ENCODE data around the gene AHSP.

AHSP gene

GRCh38 chr16:31505483-31505882 lies 22.2 kb upstream of the AHSP start:
- Histone ChIP-seq H3K9me3 (ENCODE audit: control extremely low read depth in 1 of 5, control insufficient read depth in 4 of 5, insufficient read depth in 2 of 5, low read depth in 1 of 5, low read length in 4 of 5) (no peaks in the 10 kb centered on the region), H3K4me1 (ENCODE audit: control extremely low read depth in 1 of 4, control insufficient read depth in 4 of 4, insufficient read depth in 4 of 4, low read length in 3 of 4) (peaks cover 30 to 59% (median 50%) of the 10 kb centered on the region in 4 experiments), H3K27me3 (replicated peaks in 2 of 5; ENCODE audit: control insufficient read depth in 4 of 5, insufficient read depth in 5 of 5, low read length in 4 of 5) (no peaks in the 10 kb centered on the region), H3K27ac (ENCODE audit: insufficient read depth in 1 of 2, low read depth in 1 of 2, low read length in 2 of 2, poor library complexity in 1 of 2, severe bottlenecking in 2 of 2) (peak overlapping the region in 1 of 2 experiments; percentile 57), H3K36me3 (ENCODE audit: control insufficient read depth in 4 of 4, insufficient read depth in 4 of 4, low read length in 3 of 4) (peaks cover 0 to 8% (median 1%) of the 10 kb centered on the region in 4 experiments), H3K4me3 (ENCODE audit: control insufficient read depth in 1 of 7, extremely low read depth in 1 of 7, insufficient read depth in 4 of 7, low read depth in 2 of 7, low read length in 6 of 7) (peak overlapping the region in 1 of 7 experiments; percentile 8)
- 22% methylated on average over 3 of the region's 4 CpGs for WGBS (ENCODE audit: insufficient coverage)
- POLR2A ChIA-PET = no interaction called here
- DNase-seq = peak in 2 of 3 donors; percentile 43 to 59
- CTCF ChIA-PET = interaction anchor here (1.1 to 2.7 kb wide), 2 partner anchors 30 to 190 kb away, joined by 3 to 10 read pairs; no protein-coding TSS in a partner anchor

GRCh38 chr16:31507617-31507928 lies 20.1 kb upstream of the AHSP start:
- Histone ChIP-seq H3K4me1 (ENCODE audit: control extremely low read depth in 1 of 4, control insufficient read depth in 4 of 4, insufficient read depth in 4 of 4, low read length in 3 of 4) (peaks cover 30 to 59% (median 50%) of the 10 kb centered on the region in 4 experiments), H3K36me3 (ENCODE audit: control insufficient read depth in 4 of 4, insufficient read depth in 4 of 4, low read length in 3 of 4) (peaks cover 0 to under 1% (median 0%) of the 10 kb centered on the region in 4 experiments), H3K4me3 (ENCODE audit: control insufficient read depth in 1 of 7, extremely low read depth in 1 of 7, insufficient read depth in 4 of 7, low read depth in 2 of 7, low read length in 6 of 7) (peak overlapping the region; percentile 72 to 94 (median 91)), H3K27me3 (replicated peaks in 2 of 5; ENCODE audit: control insufficient read depth in 4 of 5, insufficient read depth in 5 of 5, low read length in 4 of 5) (no peaks in the 10 kb centered on the region), H3K9me3 (ENCODE audit: control extremely low read depth in 1 of 5, control insufficient read depth in 4 of 5, insufficient read depth in 2 of 5, low read depth in 1 of 5, low read length in 4 of 5) (peaks cover 0 to 4% (median 0%) of the 10 kb centered on the region in 5 experiments), H3K27ac (ENCODE audit: insufficient read depth in 1 of 2, low read depth in 1 of 2, low read length in 2 of 2, poor library complexity in 1 of 2, severe bottlenecking in 2 of 2) (peak overlapping the region; percentile 89 to 94)
- ChIA-PET POLR2A (interaction anchor here (0.6 to 1.4 kb wide), 6 partner anchors 10 to 188 kb away, joined by 3 to 5 read pairs (median 4); partner anchors contain the start of gene ARMC5), CTCF (interaction anchor here (0.8 to 2.7 kb wide), 7 partner anchors 11 to 361 kb away, joined by 4 to 10 read pairs (median 4); no protein-coding TSS in a partner anchor)
- 8% methylated on average over 7 of the region's 12 CpGs for WGBS (ENCODE audit: insufficient coverage)
- no peak for DNase-seq

- POLR2A ChIA-PET = interaction anchor here (1.1 to 1.4 kb wide), 5 partner anchors 21 to 188 kb away, joined by 3 to 5 read pairs (median 4); partner anchors contain the start of gene ARMC5
- Histone ChIP-seq H3K4me3 (ENCODE audit: control insufficient read depth in 1 of 7, extremely low read depth in 1 of 7, insufficient read depth in 4 of 7, low read depth in 2 of 7, low read length in 6 of 7) (peak within 1 kb of the TSS; percentile 72 to 94 (median 91)), H3K9me3 (ENCODE audit: control extremely low read depth in 1 of 5, control insufficient read depth in 4 of 5, insufficient read depth in 2 of 5, low read depth in 1 of 5, low read length in 4 of 5) (peaks cover 0 to 4% (median 0%) of the 10 kb centered on the region in 5 experiments), H3K27me3 (replicated peaks in 2 of 5; ENCODE audit: control insufficient read depth in 4 of 5, insufficient read depth in 5 of 5, low read length in 4 of 5) (no peaks in the 10 kb centered on the region), H3K27ac (ENCODE audit: insufficient read depth in 1 of 2, low read depth in 1 of 2, low read length in 2 of 2, poor library complexity in 1 of 2, severe bottlenecking in 2 of 2) (peak within 1 kb of the TSS; percentile 89 to 94), H3K36me3 (ENCODE audit: control insufficient read depth in 4 of 4, insufficient read depth in 4 of 4, low read length in 3 of 4) (no peaks in the 10 kb centered on the region), H3K4me1 (ENCODE audit: control extremely low read depth in 1 of 4, control insufficient read depth in 4 of 4, insufficient read depth in 4 of 4, low read length in 3 of 4) (peaks cover 30 to 59% (median 50%) of the 10 kb centered on the region in 4 experiments)
- 0% methylated on average over 59 of the region's 65 CpGs for WGBS (ENCODE audit: insufficient coverage)
- DNase-seq = peak; percentile 82 to 93 (median 89)
- CTCF ChIA-PET = interaction anchor here (0.8 to 2.7 kb wide), 6 partner anchors 11 to 361 kb away, joined by 3 to 10 read pairs (median 4); no protein-coding TSS in a partner anchor
Measured at GRCh38 chr16:31507929-31508705, 19.6 kb upstream of the AHSP start, which contains the start of gene RUSF1. Gene RUSF1 (minus strand): TSS chr16:31508391. CDS start chr16:31508373, 18 bp downstream.

- no peaks in the 10 kb centered on the region for H3K36me3 ChIP-seq (ENCODE audit: control insufficient read depth in 4 of 4, insufficient read depth in 4 of 4, low read length in 3 of 4)
- no peaks in the 10 kb centered on the region for H3K27me3 ChIP-seq (replicated peaks in 2 of 5; ENCODE audit: control insufficient read depth in 4 of 5, insufficient read depth in 5 of 5, low read length in 4 of 5)
- DNase-seq = no peak
- CTCF ChIA-PET = interaction anchor here (0.8 to 1.9 kb wide), 4 partner anchors 12 to 360 kb away, joined by 3 to 6 read pairs (median 4); no protein-coding TSS in a partner anchor
- POLR2A ChIA-PET = interaction anchor here (1.1 to 1.4 kb wide), 3 partner anchors 20 to 187 kb away, joined by 3 to 5 read pairs (median 3); no protein-coding TSS in a partner anchor
- peak overlapping the region; percentile 89 to 94 for H3K27ac ChIP-seq (ENCODE audit: insufficient read depth in 1 of 2, low read depth in 1 of 2, low read length in 2 of 2, poor library complexity in 1 of 2, severe bottlenecking in 2 of 2)
- WGBS (ENCODE audit: insufficient coverage) = 24% methylated on average over 4 of the region's 6 CpGs
- peak overlapping the region; percentile 72 to 94 (median 91) for H3K4me3 ChIP-seq (ENCODE audit: control insufficient read depth in 1 of 7, extremely low read depth in 1 of 7, insufficient read depth in 4 of 7, low read depth in 2 of 7, low read length in 6 of 7)
- H3K4me1 ChIP-seq (ENCODE audit: control extremely low read depth in 1 of 4, control insufficient read depth in 4 of 4, insufficient read depth in 4 of 4, low read length in 3 of 4) = peaks cover 28 to 54% (median 48%) of the 10 kb centered on the region in 4 experiments
- H3K9me3 ChIP-seq (ENCODE audit: control extremely low read depth in 1 of 5, control insufficient read depth in 4 of 5, insufficient read depth in 2 of 5, low read depth in 1 of 5, low read length in 4 of 5) = peaks cover 0 to 4% (median 0%) of the 10 kb centered on the region in 5 experiments
Measured at GRCh38 chr16:31508706-31509195, 18.9 kb upstream of the AHSP start.

GRCh38 chr16:31513126-31513525 lies 14.6 kb upstream of the AHSP start:
- Histone ChIP-seq H3K4me1 (ENCODE audit: control extremely low read depth in 1 of 4, control insufficient read depth in 4 of 4, insufficient read depth in 4 of 4, low read length in 3 of 4) (peaks cover 6 to 16% (median 9%) of the 10 kb centered on the region in 4 experiments), H3K9me3 (ENCODE audit: control extremely low read depth in 1 of 5, control insufficient read depth in 4 of 5, insufficient read depth in 2 of 5, low read depth in 1 of 5, low read length in 4 of 5) (peaks cover 0 to 6% (median 0%) of the 10 kb centered on the region in 5 experiments), H3K27me3 (replicated peaks in 2 of 5; ENCODE audit: control insufficient read depth in 4 of 5, insufficient read depth in 5 of 5, low read length in 4 of 5) (no peaks in the 10 kb centered on the region), H3K4me3 (ENCODE audit: control insufficient read depth in 1 of 7, extremely low read depth in 1 of 7, insufficient read depth in 4 of 7, low read depth in 2 of 7, low read length in 6 of 7) (no peak overlapping the region), H3K36me3 (ENCODE audit: control insufficient read depth in 4 of 4, insufficient read depth in 4 of 4, low read length in 3 of 4) (no peaks in the 10 kb centered on the region), H3K27ac (ENCODE audit: insufficient read depth in 1 of 2, low read depth in 1 of 2, low read length in 2 of 2, poor library complexity in 1 of 2, severe bottlenecking in 2 of 2) (no peak overlapping the region)
- WGBS (ENCODE audit: insufficient coverage) = 50% methylated on average over 2 of the region's 6 CpGs
- ChIA-PET POLR2A (no interaction called here), CTCF (interaction anchor here (0.6 kb wide), 1 partner anchor 18 kb away, joined by 3 read pairs; no protein-coding TSS in a partner anchor)
- no peak for DNase-seq

- DNase-seq = no peak
- ChIA-PET POLR2A (no interaction called here), CTCF (no interaction called here)
- H3K36me3 ChIP-seq (ENCODE audit: control insufficient read depth in 4 of 4, insufficient read depth in 4 of 4, low read length in 3 of 4) = no peaks in the 10 kb centered on the region
- H3K9me3 ChIP-seq (ENCODE audit: control extremely low read depth in 1 of 5, control insufficient read depth in 4 of 5, insufficient read depth in 2 of 5, low read depth in 1 of 5, low read length in 4 of 5) = peaks cover 0 to 6% (median 0%) of the 10 kb centered on the region in 5 experiments
- peaks cover 3 to 11% (median 6%) of the 10 kb centered on the region in 4 experiments for H3K4me1 ChIP-seq (ENCODE audit: control extremely low read depth in 1 of 4, control insufficient read depth in 4 of 4, insufficient read depth in 4 of 4, low read length in 3 of 4)
- no peak overlapping the region for H3K27ac ChIP-seq (ENCODE audit: insufficient read depth in 1 of 2, low read depth in 1 of 2, low read length in 2 of 2, poor library complexity in 1 of 2, severe bottlenecking in 2 of 2)
- H3K27me3 ChIP-seq (replicated peaks in 2 of 5; ENCODE audit: control insufficient read depth in 4 of 5, insufficient read depth in 5 of 5, low read length in 4 of 5) = no peaks in the 10 kb centered on the region
- no peak overlapping the region for H3K4me3 ChIP-seq (ENCODE audit: control insufficient read depth in 1 of 7, extremely low read depth in 1 of 7, insufficient read depth in 4 of 7, low read depth in 2 of 7, low read length in 6 of 7)
Measured at GRCh38 chr16:31513884-31514283, 13.8 kb upstream of the AHSP start.
